Spleen (tissue), 7 donors: Measurements from ENCODE around the gene SLC7A5.

ENCODE experiments used
- CTCF ChIP-seq, 11 experiments: fragments of 200-600 bp in 7 of 11; fragments of 450-650 bp in 4 of 11; sonication (generic) in 4 of 11; IDR thresholded peaks in 8 of 11; conservative IDR thresholded peaks in 3 of 11; 1 replicate in 7 of 11; 2 replicates in 4 of 11; pipeline versions ENCODE4 v1.4.0 to v1.8.0; 2016 to 2021; ENCODE audit warnings: antibody characterized with exemption in 11 of 11, inconsistent platforms in 4 of 11, mild to moderate bottlenecking in 1 of 11
- POLR2A ChIP-seq, 3 donors: fragments of 450-650 bp; IDR thresholded peaks; one replicate each; pipeline ENCODE4 v1.5.1; 2017; ENCODE audit warnings: antibody characterized with exemption in 3 of 3, mild to moderate bottlenecking in 1 of 3
- donor health status: DM: no; HTN: no; CAD: no; lungs with moderate emphysema.
- donor health status: DM: no; HTN: no; CAD: no.
- donor health status: DM: no; HTN: no; CAD: no.

DNA sequence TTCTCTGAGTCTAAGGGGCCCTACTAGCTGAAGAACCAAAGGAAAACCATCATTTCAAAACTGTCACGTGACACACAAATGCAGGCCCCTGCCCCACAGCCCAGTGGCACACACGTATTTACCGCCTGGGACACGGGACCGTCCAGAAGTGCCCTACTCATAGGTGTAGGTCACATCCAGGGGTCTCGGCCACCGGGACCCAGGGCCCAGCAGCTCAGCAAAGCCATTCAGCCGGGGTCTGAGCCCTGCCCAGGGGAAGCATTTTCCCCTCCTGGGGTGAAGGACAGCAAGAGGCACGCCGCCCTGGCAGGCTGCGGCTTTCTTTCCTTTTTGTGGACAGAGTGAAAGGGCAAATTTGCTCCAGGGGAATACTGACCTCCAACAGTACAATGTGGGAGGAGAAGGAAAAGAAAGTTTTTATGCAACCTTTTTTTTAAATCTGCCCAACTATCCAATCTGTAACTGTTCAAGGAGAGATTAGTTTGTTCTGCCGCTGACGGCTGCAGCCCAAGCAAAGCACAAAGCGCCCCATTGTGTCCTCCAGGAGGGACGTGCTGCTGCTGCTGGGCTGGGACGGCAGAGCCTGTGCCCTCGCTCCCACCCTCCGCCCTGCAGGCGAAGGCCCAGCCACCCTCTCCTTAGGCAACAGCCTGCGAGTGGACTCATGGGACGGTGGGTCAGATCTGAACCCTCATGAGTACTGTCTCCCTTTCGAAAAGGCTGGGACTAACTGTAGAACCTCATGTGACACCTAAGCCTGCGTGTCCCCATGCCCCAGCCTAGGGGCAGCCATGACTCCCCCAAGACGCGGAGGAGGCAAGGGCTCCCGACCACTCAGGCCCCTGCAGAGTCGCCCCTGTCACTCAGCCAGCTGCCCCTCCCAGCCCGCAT, 21.3 kb downstream of the SLC7A5 start:
- TF ChIP-seq CTCF (IDR thresholded peaks at IDR 0.05 in 8 of 11, conservative IDR thresholded peaks at IDR 0.05 in 3 of 11) = no peak
- TF ChIP-seq POLR2A (IDR thresholded peaks at IDR 0.05) = no peak
